Activated CD4-positive, alpha-beta memory T cell treated with anti-CD3 and anti-CD28 coated beads for 36 hours (primary cell): ENCODE measurements around the gene BMP6. TPM values are rescaled to one million over a fixed set of nuclear protein-coding genes. Genes with fewer than 3 reads are reported as not detected.

Experiments
- CTCF ChIA-PET: fragments of 350-600 bp; sonication (Branson Sonifier 250); formaldehyde crosslinking; loops from one replicate; lab custom pipeline; 2021; ENCODE audit warnings: antibody characterized with exemption, inconsistent platforms; lab: Charles Lee
- POLR2A ChIA-PET: fragments of 350-600 bp; sonication (Branson Sonifier 250); formaldehyde crosslinking; loops from one replicate; lab custom pipeline; 2021; ENCODE audit warnings: antibody characterized with exemption; lab: Charles Lee
- DNase-seq: peaks from one replicate; pipeline ENCODE4 v3.0.0-alpha.2; 2020
- H3K27ac Mint-ChIP-seq: one replicate; pipeline ENCODE4 v1.8.0; 2021; ENCODE audit warnings: mixed read lengths
- H3K27me3 Mint-ChIP-seq: one replicate; pipeline ENCODE4 v1.8.0; 2021; ENCODE audit warnings: mixed read lengths
- H3K36me3 Mint-ChIP-seq: one replicate; pipeline ENCODE4 v1.8.0; 2021; ENCODE audit warnings: mixed read lengths
- H3K4me1 Mint-ChIP-seq: one replicate; pipeline ENCODE4 v1.8.0; 2021; ENCODE audit warnings: low read depth, mixed read lengths
- H3K4me3 Mint-ChIP-seq: one replicate; pipeline ENCODE4 v1.8.0; 2021; ENCODE audit warnings: mild to moderate bottlenecking, mixed read lengths
- H3K9me3 Mint-ChIP-seq: one replicate; pipeline ENCODE4 v1.8.0; 2021; ENCODE audit warnings: mixed read lengths
- intact Hi-C: fragments of 100-400 bp; cut with micrococcal nuclease; formaldehyde crosslinking; loops from one replicate; pipeline ENCODE4 v1.15.1; 2023
- total RNA-seq, 2 experiments: library from RNA; stranded (reverse); gene quantifications; one replicate each; pipeline ENCODE4 v1.2.3, GENCODE V29; 2021

Gene BMP6
- total RNA-seq, 2 experiments from 2014 or later = 0.40 to 0.46 TPM

- Mint-ChIP-seq H3K36me3 (no peaks in the 10 kb centered on the region), H3K27ac (no peak overlapping the region), H3K27me3 (peaks cover 47% of the 10 kb centered on the region), H3K4me3 (no peak overlapping the region), H3K4me1 (no peaks in the 10 kb centered on the region), H3K9me3 (no peaks in the 10 kb centered on the region)
- ChIA-PET CTCF (no interaction called here), POLR2A (no interaction called here)
- no peak for DNase-seq
- intact Hi-C loops = no loop called here
These were observed 8.9 kb downstream of the BMP6 start for GRCh38 chr6:7734707-7735383.

- CTCF ChIA-PET = no interaction called here
- POLR2A ChIA-PET = no interaction called here
- intact Hi-C loops = no loop called here
- DNase-seq = no peak
- Mint-ChIP-seq H3K9me3 (no peaks in the 10 kb centered on the region), H3K27me3 (peaks cover 28% of the 10 kb centered on the region), H3K27ac (no peak overlapping the region), H3K4me3 (no peak overlapping the region), H3K4me1 (no peaks in the 10 kb centered on the region), H3K36me3 (no peaks in the 10 kb centered on the region)
These were observed 11.2 kb downstream of the BMP6 start for GRCh38 chr6:7737106-7737505.

- no peak overlapping the region for H3K4me3 Mint-ChIP-seq
- ChIA-PET POLR2A (no interaction called here), CTCF (no interaction called here)
- no peak overlapping the region for H3K27ac Mint-ChIP-seq
- H3K4me1 Mint-ChIP-seq = no peaks in the 10 kb centered on the region
- intact Hi-C loops = no loop called here
- no peaks in the 10 kb centered on the region for H3K36me3 Mint-ChIP-seq
- peaks cover 24% of the 10 kb centered on the region for H3K27me3 Mint-ChIP-seq
- no peak for DNase-seq
- H3K9me3 Mint-ChIP-seq = no peaks in the 10 kb centered on the region
These were observed 12.0 kb downstream of the BMP6 start for GRCh38 chr6:7737867-7738266.

- ChIA-PET CTCF (no interaction called here), POLR2A (no interaction called here)
- DNase-seq = no peak
- no peaks in the 10 kb centered on the region for H3K4me1 Mint-ChIP-seq
- H3K4me3 Mint-ChIP-seq = no peak overlapping the region
- intact Hi-C loops = no loop called here
- H3K27ac Mint-ChIP-seq = no peak overlapping the region
- H3K27me3 Mint-ChIP-seq = peaks cover 17% of the 10 kb centered on the region
- H3K9me3 Mint-ChIP-seq = no peaks in the 10 kb centered on the region
- no peaks in the 10 kb centered on the region for H3K36me3 Mint-ChIP-seq
These were observed 16.4 kb downstream of the BMP6 start for GRCh38 chr6:7742223-7742785.

GRCh38 chr6:7745942-7746341 lies 20.0 kb downstream of the BMP6 start:
- Mint-ChIP-seq H3K4me3 (no peak overlapping the region), H3K27me3 (peaks cover 15% of the 10 kb centered on the region), H3K9me3 (no peaks in the 10 kb centered on the region), H3K27ac (no peak overlapping the region), H3K4me1 (no peaks in the 10 kb centered on the region), H3K36me3 (no peaks in the 10 kb centered on the region)
- ChIA-PET POLR2A (no interaction called here), CTCF (no interaction called here)
- DNase-seq = no peak
- intact Hi-C loops = no loop called here

GRCh38 chr6:7747016-7747415 lies 21.1 kb downstream of the BMP6 start:
- H3K4me3 Mint-ChIP-seq = no peak overlapping the region
- intact Hi-C loops = no loop called here
- H3K27me3 Mint-ChIP-seq = peaks cover 16% of the 10 kb centered on the region
- no peaks in the 10 kb centered on the region for H3K4me1 Mint-ChIP-seq
- ChIA-PET CTCF (no interaction called here), POLR2A (no interaction called here)
- no peak for DNase-seq
- no peak overlapping the region for H3K27ac Mint-ChIP-seq
- no peaks in the 10 kb centered on the region for H3K9me3 Mint-ChIP-seq
- H3K36me3 Mint-ChIP-seq = no peaks in the 10 kb centered on the region

GRCh38 chr6:7747433-7747832 lies 21.5 kb downstream of the BMP6 start:
- POLR2A ChIA-PET = no interaction called here
- no peak overlapping the region for H3K27ac Mint-ChIP-seq

GRCh38 chr6:7747901-7748504 lies 22.1 kb downstream of the BMP6 start:
- H3K27me3 Mint-ChIP-seq = peaks cover 15% of the 10 kb centered on the region
- no peak overlapping the region for H3K4me3 Mint-ChIP-seq
- DNase-seq = no peak

More at GRCh38 chr6:7747433-7747832, 21.5 kb downstream of the BMP6 start:
- H3K36me3 Mint-ChIP-seq = no peaks in the 10 kb centered on the region
- peaks cover 16% of the 10 kb centered on the region for H3K27me3 Mint-ChIP-seq
- H3K4me3 Mint-ChIP-seq = no peak overlapping the region
- CTCF ChIA-PET = no interaction called here
- no peak for DNase-seq
- H3K9me3 Mint-ChIP-seq = no peaks in the 10 kb centered on the region
- H3K4me1 Mint-ChIP-seq = no peaks in the 10 kb centered on the region
- intact Hi-C loops = no loop called here

GRCh38 chr6:7749478-7749877 lies 23.6 kb downstream of the BMP6 start:
- CTCF ChIA-PET = no interaction called here
- POLR2A ChIA-PET = no interaction called here
- no peak for DNase-seq
- no peaks in the 10 kb centered on the region for H3K36me3 Mint-ChIP-seq
- H3K9me3 Mint-ChIP-seq = no peaks in the 10 kb centered on the region
- intact Hi-C loops = no loop called here
- H3K4me3 Mint-ChIP-seq = no peak overlapping the region
- H3K4me1 Mint-ChIP-seq = no peaks in the 10 kb centered on the region
- peaks cover 15% of the 10 kb centered on the region for H3K27me3 Mint-ChIP-seq
- H3K27ac Mint-ChIP-seq = no peak overlapping the region

More at GRCh38 chr6:7747901-7748504, 22.1 kb downstream of the BMP6 start:
- Mint-ChIP-seq H3K4me1 (no peaks in the 10 kb centered on the region), H3K27ac (no peak overlapping the region), H3K36me3 (no peaks in the 10 kb centered on the region), H3K9me3 (no peaks in the 10 kb centered on the region)
- intact Hi-C loops = no loop called here
- ChIA-PET CTCF (no interaction called here), POLR2A (no interaction called here)

GRCh38 chr6:7750197-7750596 lies 24.3 kb downstream of the BMP6 start:
- CTCF ChIA-PET = no interaction called here
- Mint-ChIP-seq H3K4me3 (no peak overlapping the region), H3K27ac (no peak overlapping the region), H3K36me3 (no peaks in the 10 kb centered on the region), H3K4me1 (no peaks in the 10 kb centered on the region), H3K9me3 (no peaks in the 10 kb centered on the region), H3K27me3 (peaks cover 15% of the 10 kb centered on the region)
- DNase-seq = no peak
- POLR2A ChIA-PET = no interaction called here
- intact Hi-C loops = no loop called here

- Mint-ChIP-seq H3K36me3 (no peaks in the 10 kb centered on the region), H3K9me3 (no peaks in the 10 kb centered on the region), H3K4me3 (no peak overlapping the region), H3K27ac (no peak overlapping the region), H3K4me1 (no peaks in the 10 kb centered on the region), H3K27me3 (peaks cover 13% of the 10 kb centered on the region)
- ChIA-PET CTCF (no interaction called here), POLR2A (no interaction called here)
- no peak for DNase-seq
- intact Hi-C loops = no loop called here
These were observed 32.6 kb downstream of the BMP6 start for GRCh38 chr6:7758456-7758855.

GRCh38 chr6:7759320-7759719 lies 33.4 kb downstream of the BMP6 start:
- CTCF ChIA-PET = no interaction called here
- peaks cover 14% of the 10 kb centered on the region for H3K27me3 Mint-ChIP-seq
- intact Hi-C loops = no loop called here

GRCh38 chr6:7761051-7761450 lies 35.2 kb downstream of the BMP6 start:
- H3K27ac Mint-ChIP-seq = no peak overlapping the region
- ChIA-PET POLR2A (no interaction called here), CTCF (no interaction called here)
- DNase-seq = no peak
- no peaks in the 10 kb centered on the region for H3K36me3 Mint-ChIP-seq
- no peak overlapping the region for H3K4me3 Mint-ChIP-seq
- H3K9me3 Mint-ChIP-seq = no peaks in the 10 kb centered on the region
- intact Hi-C loops = no loop called here
- peaks cover 12% of the 10 kb centered on the region for H3K27me3 Mint-ChIP-seq
- no peaks in the 10 kb centered on the region for H3K4me1 Mint-ChIP-seq

More at GRCh38 chr6:7759320-7759719, 33.4 kb downstream of the BMP6 start:
- POLR2A ChIA-PET = no interaction called here
- no peak overlapping the region for H3K4me3 Mint-ChIP-seq
- H3K36me3 Mint-ChIP-seq = no peaks in the 10 kb centered on the region
- no peaks in the 10 kb centered on the region for H3K4me1 Mint-ChIP-seq
- no peak overlapping the region for H3K27ac Mint-ChIP-seq
- no peak for DNase-seq
- no peaks in the 10 kb centered on the region for H3K9me3 Mint-ChIP-seq
